HUES64 (cell line): Measurements from ENCODE around the gene COX19.
"Not testable (repeated sequence)": the region's sequence is repeated elsewhere in the genome, so short reads cannot be mapped to it uniquely, and the experiment has no call there.

ENCODE experiments used
- H3K27ac ChIP-seq: 2 replicates; pipeline ENCODE4 v1.7.0; 2013; ENCODE audit warnings: low read depth, low read length, inconsistent platforms
- H3K27me3 ChIP-seq: 2 replicates; pipeline ENCODE4 v1.6.1; 2013; ENCODE audit warnings: mild to moderate bottlenecking, low read length; ENCODE audit not compliant: insufficient read depth
- H3K36me3 ChIP-seq: 2 replicates; pipeline ENCODE4 v1.6.1; 2013; ENCODE audit warnings: mild to moderate bottlenecking, low read length; ENCODE audit not compliant: insufficient read depth
- H3K4me1 ChIP-seq: 2 replicates; pipeline ENCODE4 v1.6.1; 2013; ENCODE audit warnings: mild to moderate bottlenecking, low read length, moderate library complexity; ENCODE audit not compliant: insufficient read depth
- H3K4me3 ChIP-seq: 2 replicates; pipeline ENCODE4 v1.5.1; 2013; ENCODE audit warnings: mild to moderate bottlenecking, low read length, moderate library complexity
- H3K9ac ChIP-seq: 2 replicates; pipeline ENCODE4 v1.6.1; 2013; ENCODE audit warnings: mild to moderate bottlenecking, low read depth, low read length
- H3K9me3 ChIP-seq: 2 replicates; pipeline ENCODE4 v1.6.1; 2013; ENCODE audit warnings: low read depth, low read length; ENCODE audit not compliant: insufficient read depth
- WGBS: fragments of 150-250, 120-280 bp; methylation state at CpG from one replicate; pipeline ENCODE4 v1.1.7; 2013; ENCODE audit warnings: missing lambda C conversion rate; 5-methylcytosine and 5-hydroxymethylcytosine counted together

Gene COX19

DNA sequence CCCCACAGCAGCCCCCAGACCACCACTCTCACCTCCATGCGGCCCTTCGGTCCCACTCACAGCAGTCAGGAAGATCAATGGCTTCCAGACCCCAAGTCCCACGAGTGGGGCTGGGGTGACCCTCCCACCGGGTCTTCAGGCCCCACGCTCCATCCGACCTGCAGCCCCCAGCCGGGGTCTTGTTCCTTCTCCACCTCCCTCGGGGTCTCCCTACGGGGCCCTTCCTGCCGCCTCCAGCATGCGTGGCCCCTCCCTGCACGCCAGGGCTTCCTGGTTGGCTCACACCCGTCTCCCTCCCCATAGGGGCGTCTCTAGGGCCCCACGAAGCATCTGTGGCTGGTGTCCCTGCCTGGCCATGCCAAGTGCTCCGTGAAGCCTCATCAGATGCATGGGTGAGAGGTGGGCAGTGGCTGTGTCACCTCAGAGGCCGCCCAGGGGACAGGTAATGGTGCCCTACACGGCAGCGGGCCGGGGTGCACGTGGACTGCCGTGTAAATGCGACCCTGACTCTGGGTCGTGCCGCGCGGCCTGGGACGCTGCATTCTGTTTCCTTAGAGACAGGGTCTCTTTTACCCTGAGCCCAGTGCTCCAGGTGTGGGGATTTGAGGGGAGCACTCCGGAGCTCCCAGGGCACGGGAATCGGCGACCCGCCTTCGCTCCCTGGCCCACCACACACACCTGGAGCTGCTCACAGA, 40.7 kb downstream of the COX19 start:
- Histone ChIP-seq H3K9ac (no peak overlapping the region), H3K27ac (no peak overlapping the region), H3K4me1 (no peaks in the 10 kb centered on the region), H3K27me3 (no peaks in the 10 kb centered on the region), H3K36me3 (no peaks in the 10 kb centered on the region), H3K4me3 (no peak overlapping the region), H3K9me3 (no peaks in the 10 kb centered on the region)
- 92% methylated on average over 34 of the region's 34 CpGs for WGBS

DNA sequence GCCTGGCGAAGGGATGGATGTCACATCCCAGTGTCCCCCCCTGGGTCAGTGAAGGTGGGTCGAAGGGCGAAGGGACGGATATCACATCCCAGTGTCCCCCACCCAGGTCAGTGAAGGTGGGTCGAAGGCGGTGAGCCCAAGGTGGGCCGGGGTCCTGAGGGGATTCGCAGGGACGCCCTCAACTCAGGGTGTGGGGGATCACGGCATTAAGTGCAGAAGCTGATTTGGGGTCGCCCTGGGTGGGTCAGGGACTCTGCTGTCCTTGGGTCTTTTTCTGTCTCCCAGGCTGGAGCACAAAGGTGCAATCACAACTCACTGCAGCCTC, 42.7 kb downstream of the COX19 start:
- Histone ChIP-seq H3K9me3 (no peaks in the 10 kb centered on the region), H3K27ac (no peak overlapping the region), H3K4me3 (no peak overlapping the region), H3K36me3 (no peaks in the 10 kb centered on the region), H3K4me1 (no peaks in the 10 kb centered on the region), H3K9ac (no peak overlapping the region), H3K27me3 (no peaks in the 10 kb centered on the region)
- WGBS, result 93% methylated on average over 11 of the region's 11 CpGs

DNA sequence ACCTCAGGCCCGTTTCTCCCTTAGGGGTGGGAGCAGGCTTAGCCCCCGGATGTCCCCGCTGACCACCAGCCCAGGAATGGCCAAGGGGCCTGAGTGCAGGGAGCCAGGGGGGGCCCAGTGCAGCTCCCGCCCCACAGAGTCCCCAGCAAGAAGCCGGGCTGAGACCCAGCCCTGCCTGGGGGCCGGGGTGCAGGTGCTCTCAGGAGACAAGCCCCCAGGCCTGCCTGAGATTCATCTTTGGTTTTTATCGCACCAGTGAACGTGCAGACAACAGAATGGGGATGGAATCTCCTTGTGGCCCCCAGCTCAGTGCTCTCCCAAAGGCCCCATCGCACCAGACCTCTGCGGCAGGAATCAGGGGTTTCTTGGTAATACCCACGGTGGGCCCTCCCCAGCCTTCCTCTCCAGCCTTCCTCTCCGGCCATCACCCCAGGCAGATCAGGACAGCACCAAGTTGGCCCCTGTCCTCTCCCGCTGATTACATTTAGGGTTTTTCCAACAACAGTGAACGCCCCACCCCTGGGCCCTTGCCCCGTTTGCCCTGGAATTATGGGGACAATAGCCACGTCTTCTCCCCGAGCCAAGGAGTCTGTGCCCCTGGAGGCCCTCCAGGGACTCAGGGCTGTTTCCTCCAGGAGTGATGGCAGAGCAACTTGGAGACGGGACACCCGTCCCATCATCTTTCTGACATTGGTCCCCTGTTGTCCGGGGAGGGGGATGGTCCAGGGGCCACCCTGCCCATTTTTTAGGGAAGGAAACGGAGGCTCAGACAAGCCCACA, 43.3 kb downstream of the COX19 start:
- H3K9ac ChIP-seq, result no peak overlapping the region
- no peak overlapping the region for H3K4me3 ChIP-seq
- H3K27ac ChIP-seq, result no peak overlapping the region
- H3K9me3 ChIP-seq, result no peaks in the 10 kb centered on the region
- no peaks in the 10 kb centered on the region for H3K27me3 ChIP-seq
- WGBS, result 92% methylated on average over 21 of the region's 21 CpGs
- no peaks in the 10 kb centered on the region for H3K36me3 ChIP-seq
- H3K4me1 ChIP-seq, result no peaks in the 10 kb centered on the region

- H3K4me3 ChIP-seq, result no peak overlapping the region
- no peak overlapping the region for H3K9ac ChIP-seq
- no peaks in the 10 kb centered on the region for H3K9me3 ChIP-seq
- H3K4me1 ChIP-seq, result no peaks in the 10 kb centered on the region
- H3K27me3 ChIP-seq, result no peaks in the 10 kb centered on the region
- H3K27ac ChIP-seq, result no peak overlapping the region
- 88% methylated on average over 29 of the region's 29 CpGs for WGBS
- no peaks in the 10 kb centered on the region for H3K36me3 ChIP-seq
Observed at GRCh38 chr7:930975-931758, 44.2 kb downstream of the COX19 start.

DNA sequence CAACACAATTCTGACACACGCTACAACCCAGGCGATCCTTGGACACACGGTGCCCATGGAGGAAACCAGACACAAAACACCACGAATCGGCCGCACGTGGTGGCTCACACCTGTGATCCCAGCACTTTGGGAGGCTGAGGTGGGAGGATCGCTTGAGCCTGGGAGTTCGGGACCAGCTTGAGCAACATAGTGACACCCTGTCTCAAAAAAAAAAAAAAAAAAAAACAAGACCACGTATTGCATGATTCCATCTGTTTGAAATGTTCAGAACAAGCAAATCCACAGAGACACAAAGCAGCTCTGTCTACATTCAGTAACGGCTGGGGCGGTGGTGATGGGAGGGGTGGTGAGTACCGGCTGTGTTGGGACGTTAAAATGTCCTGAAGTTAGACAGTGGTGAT, 46.0 kb downstream of the COX19 start:
- no peak overlapping the region for H3K27ac ChIP-seq
- no peaks in the 10 kb centered on the region for H3K36me3 ChIP-seq
- 96% methylated on average over 14 of the region's 14 CpGs for WGBS
- no peak overlapping the region for H3K4me3 ChIP-seq
- H3K9ac ChIP-seq, result no peak overlapping the region
- H3K9me3 ChIP-seq, result no peaks in the 10 kb centered on the region
- H3K27me3 ChIP-seq, result no peaks in the 10 kb centered on the region
- no peaks in the 10 kb centered on the region for H3K4me1 ChIP-seq

GRCh38 chr7:927031-927671, 48.2 kb downstream of the COX19 start:
- H3K27me3 ChIP-seq, result no peaks in the 10 kb centered on the region
- WGBS, result 86% methylated on average over 21 of the region's 21 CpGs
- no peaks in the 10 kb centered on the region for H3K4me1 ChIP-seq
- no peak overlapping the region for H3K27ac ChIP-seq
- no peak overlapping the region for H3K4me3 ChIP-seq
- H3K9ac ChIP-seq, result no peak overlapping the region
- no peaks in the 10 kb centered on the region for H3K36me3 ChIP-seq
- H3K9me3 ChIP-seq, result no peaks in the 10 kb centered on the region

GRCh38 chr7:926061-927030, 49.0 kb downstream of the COX19 start:
- WGBS, result 91% methylated on average over 47 of the region's 47 CpGs
- no peak overlapping the region for H3K9ac ChIP-seq
- no peaks in the 10 kb centered on the region for H3K27me3 ChIP-seq
- no peaks in the 10 kb centered on the region for H3K4me1 ChIP-seq
- H3K36me3 ChIP-seq, result no peaks in the 10 kb centered on the region
- no peak overlapping the region for H3K4me3 ChIP-seq
- no peaks in the 10 kb centered on the region for H3K9me3 ChIP-seq
- no peak overlapping the region for H3K27ac ChIP-seq

DNA sequence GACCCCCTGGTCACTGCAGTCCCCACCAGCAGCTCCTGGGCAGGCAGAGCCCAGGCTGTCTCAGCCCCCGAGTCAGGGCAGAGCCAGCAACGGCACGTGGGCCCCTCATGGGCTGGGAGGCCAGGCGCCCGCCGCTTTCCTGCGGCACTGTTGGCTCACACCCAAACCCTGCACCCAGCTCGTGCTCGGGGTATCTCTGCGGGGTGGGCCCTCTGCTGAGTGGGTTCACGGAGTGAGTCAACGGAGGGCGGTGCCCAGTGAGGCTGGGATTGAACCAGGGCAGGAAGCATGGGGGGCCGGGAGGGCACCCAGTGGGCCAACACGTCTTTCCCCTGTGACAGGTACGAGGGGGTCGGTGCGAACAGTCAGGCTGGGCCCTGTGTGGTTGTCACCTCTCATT, 49.7 kb downstream of the COX19 start:
- WGBS, result 88% methylated on average over 18 of the region's 18 CpGs
- no peaks in the 10 kb centered on the region for H3K9me3 ChIP-seq
- H3K27ac ChIP-seq, result no peak overlapping the region
- no peak overlapping the region for H3K9ac ChIP-seq
- H3K4me3 ChIP-seq, result no peak overlapping the region
- no peaks in the 10 kb centered on the region for H3K4me1 ChIP-seq
- H3K27me3 ChIP-seq, result no peaks in the 10 kb centered on the region
- H3K36me3 ChIP-seq, result no peaks in the 10 kb centered on the region

DNA sequence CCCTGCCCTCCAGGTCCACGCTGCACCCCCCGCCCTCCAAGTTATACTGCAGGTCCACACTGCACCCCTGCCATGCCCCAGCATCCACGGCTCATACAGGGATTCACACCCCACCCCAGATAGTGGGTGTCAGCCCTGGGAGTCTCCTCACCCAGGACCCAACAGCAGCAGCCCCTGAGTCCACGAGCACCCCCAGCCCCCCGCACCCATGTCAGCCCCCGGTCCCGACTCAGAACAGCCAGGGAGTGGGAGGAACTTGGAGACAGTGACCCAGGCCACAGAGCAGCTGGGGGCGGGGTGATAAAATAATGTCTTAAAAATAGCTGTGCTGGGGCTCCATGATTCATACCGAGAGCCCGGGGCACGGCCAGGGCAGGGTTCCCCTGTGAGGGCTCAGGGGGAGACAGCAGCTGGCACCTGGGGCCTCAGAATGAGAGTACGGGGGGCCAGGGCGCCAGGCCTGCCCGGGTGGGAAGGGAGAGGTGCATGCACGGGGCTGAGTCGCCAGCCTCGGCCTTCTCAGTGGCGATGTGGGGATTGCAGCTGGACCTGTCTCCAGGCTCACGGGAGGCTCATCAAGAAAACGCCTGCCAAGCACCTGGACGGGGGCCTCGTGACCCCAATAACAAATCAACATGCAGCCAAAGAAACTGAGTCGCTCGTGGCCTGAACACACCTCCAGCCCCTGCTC, 50.7 kb downstream of the COX19 start:
- Histone ChIP-seq H3K27me3 (no peaks in the 10 kb centered on the region), H3K36me3 (no peaks in the 10 kb centered on the region), H3K27ac (no peak overlapping the region), H3K9ac (no peak overlapping the region), H3K4me1 (no peaks in the 10 kb centered on the region), H3K9me3 (no peaks in the 10 kb centered on the region), H3K4me3 (no peak overlapping the region)
- WGBS, result 88% methylated on average over 24 of the region's 24 CpGs

GRCh38 chr7:924042-924441, 51.3 kb downstream of the COX19 start:
- 89% methylated on average over 14 of the region's 25 CpGs for WGBS
- not testable (repeated sequence) for H3K9me3 ChIP-seq, H3K4me1 ChIP-seq, H3K4me3 ChIP-seq, H3K27ac ChIP-seq, H3K36me3 ChIP-seq, H3K27me3 ChIP-seq, H3K9ac ChIP-seq
